ENCODE results near the gene MOCS1.
A peak's percentile ranks its signal among the peaks of the same experiment; 100 is the strongest.

Gene MOCS1

DNA sequence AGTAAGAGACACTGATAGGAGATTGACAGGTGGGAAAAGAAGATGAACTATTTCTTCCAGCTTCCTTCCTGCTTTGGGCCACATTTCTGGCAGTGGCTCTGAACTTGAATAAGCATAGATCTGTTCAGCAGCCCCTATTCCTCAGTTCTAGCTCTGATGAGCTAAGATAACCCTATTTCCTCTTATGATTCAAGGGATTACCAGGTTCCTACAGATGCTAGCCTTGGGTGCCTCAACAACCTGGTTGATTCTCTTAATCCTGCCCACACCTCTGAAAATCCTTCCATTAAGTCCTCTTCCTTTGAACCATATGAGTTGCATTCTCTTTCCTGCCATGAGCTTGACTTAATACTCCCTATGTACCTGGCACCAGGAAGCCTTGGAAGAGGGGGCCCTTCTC is 49.8 kb upstream of the MOCS1 start:
- no peak overlapping the region for H3K27ac ChIP-seq (ENCODE audit: extremely low read depth, low read depth, low read length)
- H3K9me3 ChIP-seq (ENCODE audit: control insufficient read depth, insufficient read depth, low read depth, low read length): no peaks in the 10 kb centered on the region
- no peaks in the 10 kb centered on the region for H3K4me1 ChIP-seq (ENCODE audit: control insufficient read depth, insufficient read depth, low read length)
- no peak overlapping the region for H3K4me3 ChIP-seq (ENCODE audit: low read depth, low read length)
- no peaks in the 10 kb centered on the region for H3K36me3 ChIP-seq (ENCODE audit: control insufficient read depth in 2 of 2, insufficient read depth in 1 of 2, low read length in 2 of 2)
- ChIA-PET CTCF (interaction anchor here (0.5 to 3.5 kb wide), 3 partner anchors 324 to 679 kb away, joined by 3 to 27 read pairs (median 4); no protein-coding TSS in a partner anchor), POLR2A (no interaction called here)
- no peak for TF ChIP-seq ZNF184 (tag by site-specific recombination; IDR thresholded peaks at IDR 0.05)
- TF ChIP-seq, protein P1, sequence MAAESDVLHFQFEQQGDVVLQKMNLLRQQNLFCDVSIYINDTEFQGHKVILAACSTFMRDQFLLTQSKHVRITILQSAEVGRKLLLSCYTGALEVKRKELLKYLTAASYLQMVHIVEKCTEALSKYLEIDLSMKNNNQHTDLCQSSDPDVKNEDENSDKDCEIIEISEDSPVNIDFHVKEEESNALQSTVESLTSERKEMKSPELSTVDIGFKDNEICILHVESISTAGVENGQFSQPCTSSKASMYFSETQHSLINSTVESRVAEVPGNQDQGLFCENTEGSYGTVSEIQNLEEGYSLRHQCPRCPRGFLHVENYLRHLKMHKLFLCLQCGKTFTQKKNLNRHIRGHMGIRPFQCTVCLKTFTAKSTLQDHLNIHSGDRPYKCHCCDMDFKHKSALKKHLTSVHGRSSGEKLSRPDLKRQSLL (tag by site-specific recombination; IDR thresholded peaks at IDR 0.05): no peak
- no peak for TF ChIP-seq ZSCAN16 (tag by site-specific recombination; IDR thresholded peaks at IDR 0.05)
- TF ChIP-seq ZNF837 (tag by site-specific recombination; IDR thresholded peaks at IDR 0.05): no peak
- TF ChIP-seq ZNF169 (tag by site-specific recombination; IDR thresholded peaks at IDR 0.05): no peak
- no peak for TF ChIP-seq ZNF664 (tag by site-specific recombination; IDR thresholded peaks at IDR 0.05)
- TF ChIP-seq ZNF777 (tag by site-specific recombination; IDR thresholded peaks at IDR 0.05; ENCODE audit: borderline replicate concordance): no peak
- no peak for TF ChIP-seq ZNF175 (tag by site-specific recombination; IDR thresholded peaks at IDR 0.05)
- TF ChIP-seq, protein P2, sequence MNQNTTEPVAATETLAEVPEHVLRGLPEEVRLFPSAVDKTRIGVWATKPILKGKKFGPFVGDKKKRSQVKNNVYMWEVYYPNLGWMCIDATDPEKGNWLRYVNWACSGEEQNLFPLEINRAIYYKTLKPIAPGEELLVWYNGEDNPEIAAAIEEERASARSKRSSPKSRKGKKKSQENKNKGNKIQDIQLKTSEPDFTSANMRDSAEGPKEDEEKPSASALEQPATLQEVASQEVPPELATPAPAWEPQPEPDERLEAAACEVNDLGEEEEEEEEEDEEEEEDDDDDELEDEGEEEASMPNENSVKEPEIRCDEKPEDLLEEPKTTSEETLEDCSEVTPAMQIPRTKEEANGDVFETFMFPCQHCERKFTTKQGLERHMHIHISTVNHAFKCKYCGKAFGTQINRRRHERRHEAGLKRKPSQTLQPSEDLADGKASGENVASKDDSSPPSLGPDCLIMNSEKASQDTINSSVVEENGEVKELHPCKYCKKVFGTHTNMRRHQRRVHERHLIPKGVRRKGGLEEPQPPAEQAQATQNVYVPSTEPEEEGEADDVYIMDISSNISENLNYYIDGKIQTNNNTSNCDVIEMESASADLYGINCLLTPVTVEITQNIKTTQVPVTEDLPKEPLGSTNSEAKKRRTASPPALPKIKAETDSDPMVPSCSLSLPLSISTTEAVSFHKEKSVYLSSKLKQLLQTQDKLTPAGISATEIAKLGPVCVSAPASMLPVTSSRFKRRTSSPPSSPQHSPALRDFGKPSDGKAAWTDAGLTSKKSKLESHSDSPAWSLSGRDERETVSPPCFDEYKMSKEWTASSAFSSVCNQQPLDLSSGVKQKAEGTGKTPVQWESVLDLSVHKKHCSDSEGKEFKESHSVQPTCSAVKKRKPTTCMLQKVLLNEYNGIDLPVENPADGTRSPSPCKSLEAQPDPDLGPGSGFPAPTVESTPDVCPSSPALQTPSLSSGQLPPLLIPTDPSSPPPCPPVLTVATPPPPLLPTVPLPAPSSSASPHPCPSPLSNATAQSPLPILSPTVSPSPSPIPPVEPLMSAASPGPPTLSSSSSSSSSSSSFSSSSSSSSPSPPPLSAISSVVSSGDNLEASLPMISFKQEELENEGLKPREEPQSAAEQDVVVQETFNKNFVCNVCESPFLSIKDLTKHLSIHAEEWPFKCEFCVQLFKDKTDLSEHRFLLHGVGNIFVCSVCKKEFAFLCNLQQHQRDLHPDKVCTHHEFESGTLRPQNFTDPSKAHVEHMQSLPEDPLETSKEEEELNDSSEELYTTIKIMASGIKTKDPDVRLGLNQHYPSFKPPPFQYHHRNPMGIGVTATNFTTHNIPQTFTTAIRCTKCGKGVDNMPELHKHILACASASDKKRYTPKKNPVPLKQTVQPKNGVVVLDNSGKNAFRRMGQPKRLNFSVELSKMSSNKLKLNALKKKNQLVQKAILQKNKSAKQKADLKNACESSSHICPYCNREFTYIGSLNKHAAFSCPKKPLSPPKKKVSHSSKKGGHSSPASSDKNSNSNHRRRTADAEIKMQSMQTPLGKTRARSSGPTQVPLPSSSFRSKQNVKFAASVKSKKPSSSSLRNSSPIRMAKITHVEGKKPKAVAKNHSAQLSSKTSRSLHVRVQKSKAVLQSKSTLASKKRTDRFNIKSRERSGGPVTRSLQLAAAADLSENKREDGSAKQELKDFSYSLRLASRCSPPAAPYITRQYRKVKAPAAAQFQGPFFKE (tag by site-specific recombination; IDR thresholded peaks at IDR 0.05; ENCODE audit: borderline replicate concordance): no peak

DNA sequence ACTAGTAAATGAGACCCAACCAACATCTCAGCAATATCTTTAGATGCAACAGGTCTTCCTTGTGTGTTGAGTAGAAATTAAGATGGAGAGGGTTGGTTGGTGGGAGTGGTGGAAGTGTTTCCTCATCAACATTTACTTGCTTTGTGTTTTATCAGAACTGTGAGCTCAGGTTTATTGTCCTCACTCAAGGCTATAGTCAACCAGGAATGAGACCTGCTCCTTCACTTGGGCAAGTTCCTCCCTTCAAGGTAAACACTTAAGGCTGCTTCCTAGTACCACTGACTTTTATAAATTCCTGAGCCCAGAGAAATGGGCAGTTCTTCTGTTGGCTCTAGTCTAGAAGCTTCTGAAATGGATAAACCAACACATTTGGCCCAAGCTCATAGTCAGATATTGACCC is 48.9 kb upstream of the MOCS1 start:
- no peak overlapping the region for H3K27ac ChIP-seq (ENCODE audit: extremely low read depth, low read depth, low read length)
- peak; percentile 53; the same call in 1 of the 2 replicates for TF ChIP-seq SCRT2 (tag by site-specific recombination; IDR thresholded peaks at IDR 0.05)
- TF ChIP-seq ZFHX2 (tag by site-specific recombination; conservative IDR thresholded peaks at IDR 0.05): no peak
- TF ChIP-seq, protein P3, sequence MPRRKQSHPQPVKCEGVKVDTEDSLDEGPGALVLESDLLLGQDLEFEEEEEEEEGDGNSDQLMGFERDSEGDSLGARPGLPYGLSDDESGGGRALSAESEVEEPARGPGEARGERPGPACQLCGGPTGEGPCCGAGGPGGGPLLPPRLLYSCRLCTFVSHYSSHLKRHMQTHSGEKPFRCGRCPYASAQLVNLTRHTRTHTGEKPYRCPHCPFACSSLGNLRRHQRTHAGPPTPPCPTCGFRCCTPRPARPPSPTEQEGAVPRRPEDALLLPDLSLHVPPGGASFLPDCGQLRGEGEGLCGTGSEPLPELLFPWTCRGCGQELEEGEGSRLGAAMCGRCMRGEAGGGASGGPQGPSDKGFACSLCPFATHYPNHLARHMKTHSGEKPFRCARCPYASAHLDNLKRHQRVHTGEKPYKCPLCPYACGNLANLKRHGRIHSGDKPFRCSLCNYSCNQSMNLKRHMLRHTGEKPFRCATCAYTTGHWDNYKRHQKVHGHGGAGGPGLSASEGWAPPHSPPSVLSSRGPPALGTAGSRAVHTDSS (tag by site-specific recombination; IDR thresholded peaks at IDR 0.05): no peak
- TF ChIP-seq GLI4 (tag by site-specific recombination; IDR thresholded peaks at IDR 0.05): no peak
- TF ChIP-seq ZNF610 (tag by site-specific recombination; IDR thresholded peaks at IDR 0.05; ENCODE audit: borderline replicate concordance): no peak
- H3K36me3 ChIP-seq (ENCODE audit: control insufficient read depth in 2 of 2, insufficient read depth in 1 of 2, low read length in 2 of 2): no peaks in the 10 kb centered on the region
- no peak overlapping the region for H3K4me3 ChIP-seq (ENCODE audit: low read depth, low read length)
- POLR2A ChIA-PET: no interaction called here
- H3K9me3 ChIP-seq (ENCODE audit: control insufficient read depth, insufficient read depth, low read depth, low read length): no peaks in the 10 kb centered on the region
- CTCF ChIA-PET: interaction anchor here (0.6 to 3.5 kb wide), 5 partner anchors 11 to 678 kb away, joined by 3 to 27 read pairs (median 3); no protein-coding TSS in a partner anchor
- H3K4me1 ChIP-seq (ENCODE audit: control insufficient read depth, insufficient read depth, low read length): no peaks in the 10 kb centered on the region
